HCT116 (cell line): ENCODE data around the gene KIAA0825. TPM values are rescaled to one million over a fixed set of nuclear protein-coding genes. Genes with fewer than 3 reads are reported as not detected.

Experiments used
- ATAC-seq: fragments of 200-7000 bp; cut with Tn5 transposase; 2 replicates; pipeline ENCODE4 v1.9.1; 2020; ENCODE audit warnings: mild to moderate bottlenecking, moderate library complexity
- BruUV-seq: library from RNA; stranded (reverse); fragments of 400-500 nt; replicated peaks from 2 replicates; lab custom pipeline; 2021; lab: Mats Ljungman, UMichigan
- CTCF ChIA-PET: fragments of 300-600 bp; sonication (Branson Sonifier 250); formaldehyde crosslinking; loops from one replicate; lab custom pipeline; 2021; ENCODE audit warnings: antibody characterized with exemption; lab: Charles Lee
- POLR2A ChIA-PET: fragments of 300-600, 350-600 bp; sonication (Branson Sonifier 250); formaldehyde crosslinking; loops from one replicate; lab custom pipeline; 2021; ENCODE audit warnings: antibody characterized with exemption; lab: Charles Lee
- RAD21 ChIA-PET, 2 experiments: fragments of 300-600 bp; sonication (Branson Sonifier 250); formaldehyde crosslinking; loops; one replicate each; lab custom pipeline; 2023; ENCODE audit warnings: low total read pairs in 2 of 2; ENCODE audit not compliant: uncharacterized antibody in 2 of 2, unreplicated experiment in 2 of 2, low non-redundant PET in 1 of 2; lab: Charles Lee
- DNase-seq: peaks from one replicate; pipeline ENCODE4 v3.0.0-alpha.2; 2010; ENCODE audit warnings: low read depth, low spot score
- H2AFZ ChIP-seq: fragments of 200-600 bp; shearing (Covaris generic), sonication (generic); 2 replicates; pipeline ENCODE4 v1.6.1; 2017; ENCODE audit warnings: low read depth, mixed run types, mixed read lengths, antibody characterized with exemption, low read length; ENCODE audit not compliant: poor library complexity, severe bottlenecking
- H3K27ac ChIP-seq: 2 replicates; pipeline ENCODE4 v1.5.1; 2012; ENCODE audit warnings: low read depth, low read length
- H3K27me3 ChIP-seq: fragments of 200-600 bp; sonication (generic); 2 replicates; pipeline ENCODE4 v1.6.1; 2016; ENCODE audit warnings: mixed run types, low read length, mixed read lengths; ENCODE audit not compliant: insufficient read depth
- H3K36me3 ChIP-seq, 2 experiments: fragments of 200-500 bp in 1 of 2; fragments of 200-600 bp in 1 of 2; sonication (Bioruptor generic) in 1 of 2; sonication (generic) in 1 of 2; 2 replicates each; pipeline versions ENCODE4 v1.5.1 to v1.6.1; 2014 to 2016; ENCODE audit warnings: low read length in 2 of 2, inconsistent platforms in 1 of 2, mixed read lengths in 1 of 2, mixed run types in 1 of 2; ENCODE audit not compliant: insufficient read depth in 2 of 2, control insufficient read depth in 1 of 2
- H3K4me1 ChIP-seq, 2 experiments: fragments of 200-600 bp in 1 of 2; sonication (generic) in 1 of 2; 2 replicates each; pipeline versions ENCODE4 v1.5.1 to v1.6.1; 2012 to 2017; ENCODE audit warnings: low read length in 2 of 2, inconsistent platforms in 1 of 2, mild to moderate bottlenecking in 1 of 2, mixed read lengths in 1 of 2, mixed run types in 1 of 2, moderate library complexity in 1 of 2; ENCODE audit not compliant: insufficient read depth in 2 of 2, control insufficient read depth in 1 of 2
- H3K4me2 ChIP-seq: fragments of 200-600 bp; sonication (generic); 2 replicates; pipeline ENCODE4 v1.6.1; 2017; ENCODE audit warnings: mixed run types, low read length, mixed read lengths
- H3K4me3 ChIP-seq, 2 experiments: fragments of 200-600 bp in 1 of 2; sonication (generic) in 1 of 2; replicated peaks in 1 of 2; 2 replicates each; pipeline ENCODE4 v1.5.1; 2011 to 2016; ENCODE audit warnings: low read length in 2 of 2, control low read depth in 1 of 2, low read depth in 1 of 2, mild to moderate bottlenecking in 1 of 2, mixed read lengths in 1 of 2, mixed run types in 1 of 2
- H3K79me2 ChIP-seq: fragments of 200-600 bp; sonication (generic); 2 replicates; pipeline ENCODE4 v1.6.1; 2017; ENCODE audit warnings: mild to moderate bottlenecking, mixed run types, low read length, moderate library complexity, mixed read lengths; ENCODE audit not compliant: insufficient read depth
- H3K9ac ChIP-seq: fragments of 200-600 bp; sonication (generic); 2 replicates; pipeline ENCODE4 v1.6.1; 2016; ENCODE audit warnings: low read length, mixed read lengths
- H3K9me2 ChIP-seq: fragments of 200-600 bp; sonication (generic), shearing (Covaris generic); 2 replicates; pipeline ENCODE4 v1.6.1; 2017; ENCODE audit warnings: mixed run types, mild to moderate bottlenecking, moderate library complexity; ENCODE audit not compliant: insufficient read depth
- H3K9me3 ChIP-seq, 2 experiments: fragments of 200-500 bp in 1 of 2; fragments of 200-600 bp in 1 of 2; sonication (Bioruptor generic) in 1 of 2; sonication (generic) in 1 of 2; 2 replicates each; pipeline ENCODE4 v1.6.1; 2014 to 2017; ENCODE audit warnings: low read length in 2 of 2, mixed read lengths in 2 of 2, inconsistent platforms in 1 of 2, low read depth in 1 of 2, mild to moderate bottlenecking in 1 of 2, mixed run types in 1 of 2, moderate library complexity in 1 of 2; ENCODE audit not compliant: control insufficient read depth in 1 of 2, insufficient read depth in 1 of 2
- H4K20me1 ChIP-seq: fragments of 200-600 bp; sonication (generic), shearing (Covaris generic); 2 replicates; pipeline ENCODE4 v1.6.1; 2017; ENCODE audit warnings: mixed run types, mild to moderate bottlenecking, moderate library complexity; ENCODE audit not compliant: insufficient read depth
- ATF3 ChIP-seq: IDR thresholded peaks from 2 replicates; pipeline ENCODE4 v1.6.1; 2012
- CEBPB ChIP-seq: IDR thresholded peaks from 2 replicates; pipeline ENCODE4 v1.6.1; 2012; ENCODE audit warnings: low read depth
- CTCF ChIP-seq, 3 experiments: fragments of 200-600 bp in 1 of 3; sonication (generic) in 1 of 3; IDR thresholded peaks in 2 of 3; conservative IDR thresholded peaks in 1 of 3; 2 replicates each; pipeline ENCODE4 v1.5.1; 2012 to 2017; ENCODE audit warnings: low read depth in 2 of 3, low read length in 2 of 3, antibody characterized with exemption in 1 of 3, borderline replicate concordance in 1 of 3, control low read depth in 1 of 3, mild to moderate bottlenecking in 1 of 3, mixed read lengths in 1 of 3, mixed run types in 1 of 3, moderate library complexity in 1 of 3; ENCODE audit not compliant: insufficient read depth in 1 of 3
- EGR1 ChIP-seq: IDR thresholded peaks from 2 replicates; pipeline ENCODE4 v1.6.1; 2012; ENCODE audit warnings: low read depth
- ELF1 ChIP-seq: IDR thresholded peaks from 2 replicates; pipeline ENCODE4 v1.6.1; 2012; ENCODE audit warnings: low read depth, borderline replicate concordance
- EZH2phosphoT487 ChIP-seq: fragments of 200-600 bp; IDR thresholded peaks from 2 replicates; pipeline ENCODE4 v1.6.1; 2018; ENCODE audit warnings: antibody characterized with exemption, borderline replicate concordance
- FOSL1 ChIP-seq: IDR thresholded peaks from 2 replicates; pipeline ENCODE4 v1.6.1; 2012; ENCODE audit warnings: low read depth
- JUND ChIP-seq: IDR thresholded peaks from 2 replicates; pipeline ENCODE4 v1.6.1; 2012
- POLR2A ChIP-seq: IDR thresholded peaks from 2 replicates; pipeline ENCODE4 v1.7.0; 2011; ENCODE audit warnings: borderline replicate concordance; ENCODE audit not compliant: insufficient read depth, insufficient read length; ENCODE audit errors: extremely low read depth
- POLR2AphosphoS5 ChIP-seq: IDR thresholded peaks from 2 replicates; pipeline ENCODE4 v1.6.1; 2011; ENCODE audit warnings: mild to moderate bottlenecking, low read depth, low read length, moderate library complexity
- RAD21 ChIP-seq: IDR thresholded peaks from 2 replicates; pipeline ENCODE4 v1.6.1; 2012; ENCODE audit warnings: low read depth, mild to moderate bottlenecking
- SIN3A ChIP-seq: IDR thresholded peaks from 2 replicates; pipeline ENCODE4 v1.6.1; 2012; ENCODE audit warnings: low read depth
- SRF ChIP-seq: IDR thresholded peaks from 2 replicates; pipeline ENCODE4 v1.6.1; 2012; ENCODE audit warnings: low read depth
- TCF7L2 ChIP-seq: IDR thresholded peaks from 2 replicates; pipeline ENCODE4 v1.7.0; 2011; ENCODE audit warnings: borderline replicate concordance, inconsistent platforms; ENCODE audit not compliant: insufficient read depth, insufficient read length; ENCODE audit errors: extremely low read depth
- YY1 ChIP-seq: IDR thresholded peaks from 2 replicates; pipeline ENCODE4 v1.6.1; 2011; ENCODE audit warnings: low read length, low read depth, moderate library complexity, mild to moderate bottlenecking; ENCODE audit not compliant: insufficient replicate concordance; ENCODE audit errors: extremely low read depth
- ZNF274 ChIP-seq: fragments of 200-500 bp; sonication (Bioruptor generic); IDR thresholded peaks from 2 replicates; pipeline ENCODE4 v1.6.1; 2014; ENCODE audit warnings: mild to moderate bottlenecking, low read depth, low read length, inconsistent platforms
- intact Hi-C: fragments of 100-400 bp; cut with micrococcal nuclease; formaldehyde crosslinking; loops from 2 replicates; pipeline ENCODE4 v1.10.0; 2022
- total RNA-seq: library from RNA; stranded (reverse); gene quantifications from one replicate; pipeline ENCODE4 v1.2.1, GENCODE V29; 2021; ENCODE audit not compliant: unreplicated experiment
- TF ChIP-seq, protein P1 (sequence below): IDR thresholded peaks from 2 replicates; pipeline ENCODE4 v1.6.1; 2012
- TF ChIP-seq, protein P2 (sequence below): IDR thresholded peaks from 2 replicates; pipeline ENCODE4 v1.6.1; 2012; ENCODE audit warnings: low read depth
- TF ChIP-seq, protein P3 (sequence below): IDR thresholded peaks from 2 replicates; pipeline ENCODE4 v1.6.1; 2011; ENCODE audit warnings: mild to moderate bottlenecking, low read length, moderate library complexity; ENCODE audit not compliant: insufficient replicate concordance; ENCODE audit errors: extremely low read depth

KIAA0825 gene
- total RNA-seq, 1 experiment from 2014 or later: 1.4 TPM

GRCh38 chr5:94188725-94189124, 429.7 kb downstream of the KIAA0825 start:
- TF ChIP-seq CEBPB (no peak), POLR2AphosphoS5 (no peak), YY1 (no peak), POLR2A (no peak), TCF7L2 (no peak), ZNF274 (no peak), EZH2phosphoT487 (no peak), CTCF (IDR thresholded peaks at IDR 0.05 in 2 of 3, conservative IDR thresholded peaks at IDR 0.05 in 1 of 3; ENCODE audit: borderline replicate concordance in 1 of 3, insufficient read depth in 1 of 3, low read depth in 2 of 3, low read length in 2 of 3) (no peak), JUND (no peak), EGR1 (no peak), ELF1 (no peak), ATF3 (no peak), RAD21 (no peak), SIN3A (no peak), SRF (no peak), FOSL1 (no peak)
- TF ChIP-seq, protein P1, sequence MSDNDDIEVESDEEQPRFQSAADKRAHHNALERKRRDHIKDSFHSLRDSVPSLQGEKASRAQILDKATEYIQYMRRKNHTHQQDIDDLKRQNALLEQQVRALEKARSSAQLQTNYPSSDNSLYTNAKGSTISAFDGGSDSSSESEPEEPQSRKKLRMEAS: no peak
- TF ChIP-seq, protein P2, sequence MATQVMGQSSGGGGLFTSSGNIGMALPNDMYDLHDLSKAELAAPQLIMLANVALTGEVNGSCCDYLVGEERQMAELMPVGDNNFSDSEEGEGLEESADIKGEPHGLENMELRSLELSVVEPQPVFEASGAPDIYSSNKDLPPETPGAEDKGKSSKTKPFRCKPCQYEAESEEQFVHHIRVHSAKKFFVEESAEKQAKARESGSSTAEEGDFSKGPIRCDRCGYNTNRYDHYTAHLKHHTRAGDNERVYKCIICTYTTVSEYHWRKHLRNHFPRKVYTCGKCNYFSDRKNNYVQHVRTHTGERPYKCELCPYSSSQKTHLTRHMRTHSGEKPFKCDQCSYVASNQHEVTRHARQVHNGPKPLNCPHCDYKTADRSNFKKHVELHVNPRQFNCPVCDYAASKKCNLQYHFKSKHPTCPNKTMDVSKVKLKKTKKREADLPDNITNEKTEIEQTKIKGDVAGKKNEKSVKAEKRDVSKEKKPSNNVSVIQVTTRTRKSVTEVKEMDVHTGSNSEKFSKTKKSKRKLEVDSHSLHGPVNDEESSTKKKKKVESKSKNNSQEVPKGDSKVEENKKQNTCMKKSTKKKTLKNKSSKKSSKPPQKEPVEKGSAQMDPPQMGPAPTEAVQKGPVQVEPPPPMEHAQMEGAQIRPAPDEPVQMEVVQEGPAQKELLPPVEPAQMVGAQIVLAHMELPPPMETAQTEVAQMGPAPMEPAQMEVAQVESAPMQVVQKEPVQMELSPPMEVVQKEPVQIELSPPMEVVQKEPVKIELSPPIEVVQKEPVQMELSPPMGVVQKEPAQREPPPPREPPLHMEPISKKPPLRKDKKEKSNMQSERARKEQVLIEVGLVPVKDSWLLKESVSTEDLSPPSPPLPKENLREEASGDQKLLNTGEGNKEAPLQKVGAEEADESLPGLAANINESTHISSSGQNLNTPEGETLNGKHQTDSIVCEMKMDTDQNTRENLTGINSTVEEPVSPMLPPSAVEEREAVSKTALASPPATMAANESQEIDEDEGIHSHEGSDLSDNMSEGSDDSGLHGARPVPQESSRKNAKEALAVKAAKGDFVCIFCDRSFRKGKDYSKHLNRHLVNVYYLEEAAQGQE: no peak
- TF ChIP-seq, protein P3, sequence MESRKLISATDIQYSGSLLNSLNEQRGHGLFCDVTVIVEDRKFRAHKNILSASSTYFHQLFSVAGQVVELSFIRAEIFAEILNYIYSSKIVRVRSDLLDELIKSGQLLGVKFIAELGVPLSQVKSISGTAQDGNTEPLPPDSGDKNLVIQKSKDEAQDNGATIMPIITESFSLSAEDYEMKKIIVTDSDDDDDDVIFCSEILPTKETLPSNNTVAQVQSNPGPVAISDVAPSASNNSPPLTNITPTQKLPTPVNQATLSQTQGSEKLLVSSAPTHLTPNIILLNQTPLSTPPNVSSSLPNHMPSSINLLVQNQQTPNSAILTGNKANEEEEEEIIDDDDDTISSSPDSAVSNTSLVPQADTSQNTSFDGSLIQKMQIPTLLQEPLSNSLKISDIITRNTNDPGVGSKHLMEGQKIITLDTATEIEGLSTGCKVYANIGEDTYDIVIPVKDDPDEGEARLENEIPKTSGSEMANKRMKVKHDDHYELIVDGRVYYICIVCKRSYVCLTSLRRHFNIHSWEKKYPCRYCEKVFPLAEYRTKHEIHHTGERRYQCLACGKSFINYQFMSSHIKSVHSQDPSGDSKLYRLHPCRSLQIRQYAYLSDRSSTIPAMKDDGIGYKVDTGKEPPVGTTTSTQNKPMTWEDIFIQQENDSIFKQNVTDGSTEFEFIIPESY: no peak
- H3K9me3 ChIP-seq: no peaks in the 10 kb centered on the region
- intact Hi-C loops: no loop called here
- no peaks in the 10 kb centered on the region for H3K9me2 ChIP-seq
- no peaks in the 10 kb centered on the region; the same call in 1 of the 2 replicates for H4K20me1 ChIP-seq
- H3K4me2 ChIP-seq: no peak overlapping the region
- ChIA-PET CTCF (no interaction called here), POLR2A (no interaction called here), RAD21 (no interaction called here)
- no peak for ATAC-seq
- H3K4me3 ChIP-seq: no peak overlapping the region
- H3K36me3 ChIP-seq: no peaks in the 10 kb centered on the region
- H3K27me3 ChIP-seq: no peaks in the 10 kb centered on the region
- no peaks in the 10 kb centered on the region for H3K4me1 ChIP-seq
- no peak for DNase-seq
- no peaks in the 10 kb centered on the region for H3K79me2 ChIP-seq
- H2AFZ ChIP-seq: no peak overlapping the region
- H3K27ac ChIP-seq: no peak overlapping the region
- no peak overlapping the region for H3K9ac ChIP-seq
- BruUV-seq: no TSS peak
